Stimulated activated CD8-positive, alpha-beta memory T cell treated with anti-CD3 and anti-CD28 coated beads, Interleukin-12 subunit alpha, Interleukin-12 subunit beta, amount 100 ng/mL, for 24 hours (primary cell): ENCODE data around the gene NHSL2.
A peak's percentile ranks its signal among the peaks of the same experiment; 100 is the strongest.

ENCODE experiments used
- DNase-seq: peaks from one replicate; pipeline ENCODE4 v3.0.0-alpha.2; 2020; ENCODE audit errors: extremely low read depth

Gene NHSL2

DNA sequence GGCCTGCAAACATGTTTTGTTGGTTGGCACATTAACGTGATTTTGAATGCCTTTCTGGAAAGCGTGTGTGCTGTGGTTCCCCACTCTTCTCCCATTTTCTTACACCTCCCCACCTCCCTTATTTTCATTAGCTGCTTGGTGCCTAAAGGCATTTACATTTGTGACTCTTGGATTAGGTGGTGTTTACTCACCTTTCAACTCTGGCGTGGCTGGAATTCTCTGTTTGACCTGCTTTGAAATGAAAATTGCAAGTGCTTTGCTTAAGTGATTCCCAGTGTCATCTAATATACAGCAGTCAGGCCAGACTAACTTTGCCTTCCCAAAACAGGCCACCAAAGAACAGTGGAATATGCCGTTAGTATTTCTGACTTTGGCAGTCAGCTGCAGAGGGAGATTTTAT lies 80.5 kb downstream of the NHSL2 start:
- no peak for DNase-seq

DNA sequence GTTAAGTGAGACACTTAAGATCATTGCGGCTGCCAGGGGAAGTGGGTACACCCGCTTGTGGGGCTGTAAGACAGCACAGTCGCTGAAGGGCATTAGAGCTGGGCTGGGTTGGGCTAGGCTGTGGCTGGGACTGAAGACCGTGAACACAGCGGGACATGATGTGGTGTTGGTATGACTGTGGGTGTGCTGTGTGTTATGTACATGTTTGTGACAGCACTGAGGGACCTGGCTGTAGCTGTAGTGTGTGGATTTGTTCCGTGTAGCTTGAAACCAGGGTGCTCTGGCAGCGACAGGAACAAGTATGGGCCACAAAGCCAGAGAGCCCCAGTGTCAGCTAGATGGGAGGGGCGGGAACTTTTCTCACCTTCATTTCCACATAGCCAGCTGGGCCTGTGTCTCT lies 82.1 kb downstream of the NHSL2 start:
- DNase-seq = peak; percentile 8

DNA sequence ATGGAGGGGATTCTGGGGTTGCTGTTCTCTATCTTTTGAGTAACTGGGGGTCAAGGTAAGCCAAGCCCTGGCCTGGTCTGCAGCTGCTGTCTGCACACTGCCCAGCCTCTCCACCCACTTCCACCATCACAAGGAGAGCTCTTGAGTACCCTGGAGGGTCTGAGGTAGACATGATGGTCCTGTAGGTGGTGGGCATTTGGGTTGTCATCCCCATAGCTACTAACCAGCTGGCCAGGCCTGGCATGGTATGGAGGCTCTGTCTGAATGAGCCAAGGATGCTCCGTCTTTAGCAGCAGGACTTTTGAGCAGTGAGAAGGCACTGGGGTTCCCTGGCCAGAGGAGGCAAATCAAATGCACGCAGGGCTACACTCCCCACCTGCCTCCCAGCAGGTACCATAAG lies 82.7 kb downstream of the NHSL2 start:
- no peak for DNase-seq

DNA sequence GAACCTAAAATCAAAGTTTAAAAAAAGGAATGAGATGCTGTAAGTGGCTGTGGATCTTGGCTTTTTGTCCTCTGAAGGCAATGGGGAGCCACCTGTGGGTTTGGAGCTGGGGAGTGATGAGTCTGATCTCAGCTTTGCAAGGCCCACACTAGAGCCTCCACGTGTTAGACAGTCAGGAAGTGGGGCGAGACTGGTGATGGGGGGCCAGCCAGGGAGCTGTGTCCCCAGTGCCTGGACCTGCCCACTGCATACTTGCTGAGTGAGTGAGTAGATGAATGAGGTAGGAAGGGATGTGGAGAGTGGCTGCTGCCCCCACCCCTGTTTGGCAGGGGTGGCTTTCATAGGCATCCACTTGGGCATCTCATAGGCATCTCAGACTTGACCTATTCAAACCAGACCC lies 84.0 kb downstream of the NHSL2 start:
- no peak for DNase-seq

DNA sequence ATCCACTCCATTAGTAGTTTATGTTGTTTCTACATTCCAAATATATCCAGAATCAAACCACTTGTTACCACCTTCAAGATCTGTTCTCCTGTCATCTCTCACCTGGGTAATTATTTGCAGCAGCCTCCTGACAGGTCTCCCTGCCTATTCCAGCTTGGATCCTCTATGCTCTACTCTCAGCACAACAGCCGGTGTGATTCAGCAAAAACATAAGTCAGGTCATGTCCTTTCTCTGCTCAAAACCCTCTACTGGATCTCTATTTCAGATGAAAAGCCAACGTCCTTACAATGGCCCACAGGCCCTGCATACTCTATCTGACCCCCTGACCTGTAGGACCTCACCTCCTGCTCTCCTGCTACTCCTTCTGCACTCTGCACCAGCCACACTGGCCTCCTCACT lies 84.5 kb downstream of the NHSL2 start:
- DNase-seq = no peak

DNA sequence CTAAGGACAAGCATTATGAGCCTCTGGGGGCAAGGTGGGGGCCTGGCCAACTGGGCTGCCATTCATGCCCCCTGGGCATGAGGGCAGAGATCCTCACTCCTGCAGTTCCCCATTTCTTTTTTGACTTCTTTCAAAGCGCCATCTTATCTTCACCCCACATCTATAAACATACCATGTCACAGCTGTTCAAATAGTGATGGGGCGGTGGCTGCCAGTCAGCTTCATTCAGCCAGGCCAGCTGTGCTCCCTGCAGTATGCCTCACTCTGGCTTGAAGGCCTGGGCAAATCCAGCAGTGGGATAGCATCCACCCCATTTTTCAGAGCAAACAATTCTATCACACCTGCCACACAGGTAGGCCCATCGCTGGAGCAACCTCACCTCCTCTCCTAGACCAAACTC lies 85.5 kb downstream of the NHSL2 start:
- no peak for DNase-seq

DNA sequence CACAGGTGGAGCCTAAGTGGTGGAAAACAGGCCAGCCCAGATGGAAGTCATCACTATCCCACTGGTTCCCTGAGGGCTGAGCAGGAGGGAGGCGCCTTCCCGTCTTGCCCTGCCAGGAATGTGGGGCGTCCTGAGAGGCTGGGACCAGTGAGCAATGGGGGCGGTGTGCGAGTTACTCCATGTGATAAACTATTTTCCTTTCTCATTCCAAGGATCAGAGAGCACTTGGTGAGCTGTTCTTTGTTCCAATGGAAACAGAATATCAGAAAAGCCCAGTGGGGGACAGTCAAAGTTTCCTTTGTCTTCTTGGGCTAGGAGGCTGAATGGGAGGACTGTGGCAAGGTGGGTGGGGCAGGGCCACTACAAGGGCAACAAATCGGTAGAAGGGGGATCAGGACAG lies 86.2 kb downstream of the NHSL2 start:
- no peak for DNase-seq

DNA sequence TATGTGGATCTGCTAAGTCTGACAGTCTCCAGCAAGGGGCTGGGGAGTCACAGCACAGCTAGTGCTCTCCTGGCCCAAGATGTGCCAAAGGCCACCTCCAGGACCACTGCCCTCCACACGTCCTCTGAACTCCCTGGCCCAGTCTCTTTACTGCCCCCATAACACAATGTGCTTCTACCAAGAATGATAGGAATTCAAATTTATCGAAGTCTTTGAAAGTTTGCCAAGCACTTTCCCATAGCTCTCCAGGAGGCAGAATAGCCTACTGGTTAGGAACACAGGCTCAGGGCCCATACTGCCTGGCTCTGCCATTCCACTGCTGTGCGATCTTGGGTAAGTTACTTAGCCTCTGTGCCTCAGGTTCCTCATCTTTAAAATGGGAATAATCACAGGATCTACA lies 86.7 kb downstream of the NHSL2 start:
- DNase-seq = no peak

DNA sequence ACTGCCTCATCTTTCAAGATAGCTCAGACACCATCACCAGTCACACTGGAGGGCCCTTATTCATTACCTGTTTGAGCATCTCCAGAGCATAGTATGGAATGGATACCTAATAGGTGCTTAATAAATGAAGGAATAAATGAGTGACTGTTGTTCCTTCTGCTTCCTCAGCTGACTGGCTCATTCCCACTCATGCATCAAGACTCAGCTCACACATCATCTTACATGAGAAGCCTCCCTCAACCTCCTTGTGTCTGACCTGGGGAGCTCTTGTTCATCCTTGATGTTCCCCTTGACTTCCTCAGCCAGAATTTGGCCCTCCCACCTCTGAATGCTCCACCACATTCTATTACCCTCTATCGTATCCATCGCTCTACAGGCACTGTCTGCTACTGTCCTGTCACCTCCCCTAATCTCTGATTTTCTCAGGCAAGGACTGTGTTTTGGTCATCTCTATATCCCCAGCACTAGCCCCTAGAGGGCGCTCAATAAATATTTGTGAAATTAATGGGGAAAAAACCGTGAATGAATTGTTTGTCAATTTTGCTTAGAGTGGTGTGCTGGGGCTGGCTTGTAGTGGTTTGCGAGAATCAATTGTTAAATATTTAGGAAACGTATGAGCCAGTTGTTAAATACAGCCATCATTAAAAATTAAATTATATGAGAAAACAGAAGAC lies 88.3 kb downstream of the NHSL2 start:
- no peak for DNase-seq

DNA sequence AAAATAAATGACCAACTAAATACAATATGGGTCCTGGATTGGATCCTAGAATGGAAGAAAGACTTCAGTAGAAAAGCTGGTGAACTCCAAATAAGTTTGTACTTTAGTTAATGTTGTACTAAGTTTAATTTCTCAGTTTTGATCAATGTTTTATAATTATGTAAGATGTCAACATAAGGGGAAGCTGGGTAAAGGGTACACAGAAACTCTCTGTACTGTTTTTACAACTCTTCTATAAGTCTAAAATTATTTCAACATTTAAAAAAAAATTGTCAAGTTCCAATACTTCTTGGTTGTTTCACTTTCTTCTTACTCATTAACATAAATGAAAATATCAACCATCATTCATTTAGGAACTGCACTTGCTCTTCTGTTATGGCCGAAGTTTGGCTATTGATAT lies 88.9 kb downstream of the NHSL2 start:
- no peak for DNase-seq

DNA sequence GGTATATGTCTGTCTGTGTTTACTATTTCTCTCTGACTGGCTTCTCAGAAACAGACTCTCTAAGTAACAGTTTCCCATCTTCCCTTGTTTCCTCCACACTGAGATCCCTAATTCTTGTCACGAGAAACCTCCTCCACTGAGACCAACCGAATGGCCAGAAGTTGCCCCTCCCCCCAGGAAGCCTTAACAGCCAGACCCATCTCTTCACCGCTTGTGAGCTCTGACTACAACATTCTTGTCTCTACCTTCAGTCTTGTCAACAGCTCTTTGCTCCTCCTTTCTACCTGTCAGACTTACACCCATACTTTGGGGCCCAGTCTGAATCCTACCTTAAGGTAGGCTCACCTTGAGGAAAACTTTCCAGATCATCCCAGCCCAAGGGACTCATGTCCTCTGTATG lies 90.8 kb downstream of the NHSL2 start:
- no peak for DNase-seq

DNA sequence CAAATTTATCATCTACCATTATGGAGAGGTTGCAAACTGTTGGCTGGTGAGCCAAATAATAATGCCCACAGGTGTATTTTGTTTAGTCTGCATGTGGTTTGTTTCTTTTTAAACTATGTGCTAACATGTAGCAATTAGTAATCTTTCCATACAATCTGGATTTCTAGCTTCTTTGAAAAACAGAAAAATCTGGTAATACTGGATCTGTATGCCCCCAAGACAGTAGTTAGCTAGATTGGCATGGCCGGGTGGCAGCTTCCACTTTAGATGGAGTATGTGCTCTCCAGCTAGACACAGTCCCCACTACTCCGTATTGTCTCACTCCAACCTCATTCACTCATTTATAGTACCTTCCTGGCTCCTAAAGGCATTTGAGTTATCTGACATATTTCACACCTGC lies 91.3 kb downstream of the NHSL2 start:
- no peak for DNase-seq

DNA sequence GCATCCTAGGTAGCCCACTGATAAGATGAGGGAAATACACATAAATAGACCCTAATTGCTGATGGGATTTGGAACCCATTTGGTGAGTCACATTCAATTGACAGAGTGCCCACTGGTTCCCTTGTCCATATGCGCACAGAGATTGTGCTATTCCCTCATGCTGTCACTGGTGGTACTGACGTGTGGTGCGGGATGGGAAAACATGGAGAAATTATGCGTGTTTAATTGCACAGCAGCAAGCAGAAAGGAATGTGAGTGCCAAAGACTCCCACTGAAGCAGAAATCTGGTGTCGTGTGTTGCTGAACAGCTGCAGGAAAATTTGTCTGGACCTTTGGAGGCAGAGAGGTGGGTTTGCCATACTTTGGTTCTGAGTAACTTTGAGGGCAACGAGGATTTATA lies 92.2 kb downstream of the NHSL2 start:
- no peak for DNase-seq

DNA sequence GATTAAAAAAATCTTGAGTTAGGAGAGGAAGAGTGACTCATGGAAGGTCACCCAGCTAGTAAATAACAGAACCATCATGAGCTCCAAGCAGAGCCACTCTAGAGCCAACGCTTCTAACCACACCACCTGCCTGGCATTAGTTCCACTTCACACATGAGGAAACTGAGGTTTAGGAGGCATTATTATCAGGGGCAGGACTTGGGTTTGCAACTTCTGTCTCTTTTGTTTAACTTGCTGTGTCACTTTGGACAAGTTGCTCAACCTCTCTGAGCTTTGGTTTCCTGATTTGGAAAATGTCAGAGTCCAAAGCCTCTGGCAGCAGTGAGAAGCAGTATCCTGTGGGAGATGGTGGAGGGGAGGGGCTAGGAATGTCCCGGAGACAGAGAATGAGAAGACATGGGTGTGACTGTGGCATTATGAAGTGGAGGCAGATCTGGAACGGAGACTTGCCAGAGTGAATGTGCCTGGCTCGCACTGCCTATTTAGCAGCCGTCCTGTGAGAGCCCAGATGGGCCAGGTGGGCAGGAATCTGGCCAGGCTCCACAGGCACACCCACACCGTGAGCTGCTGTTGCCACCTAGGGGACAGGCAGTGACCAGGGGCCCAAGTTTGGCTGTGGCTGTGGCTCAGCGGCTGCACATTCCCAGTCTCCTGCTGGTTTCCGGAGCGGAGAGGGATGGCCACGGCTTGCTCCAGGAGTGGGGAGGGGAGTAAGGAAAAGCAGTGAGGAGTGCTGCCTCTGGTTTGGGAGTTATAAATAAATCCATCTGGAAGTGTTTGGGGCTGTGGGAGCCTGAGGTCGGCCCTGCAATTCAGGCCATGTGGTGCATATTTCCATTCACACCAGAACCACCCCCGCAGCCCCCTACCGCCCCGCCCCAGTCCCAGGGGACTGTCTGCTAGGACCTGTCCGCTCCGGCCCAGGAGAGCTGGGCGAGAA lies 93.4 kb downstream of the NHSL2 start:
- no peak for DNase-seq

DNA sequence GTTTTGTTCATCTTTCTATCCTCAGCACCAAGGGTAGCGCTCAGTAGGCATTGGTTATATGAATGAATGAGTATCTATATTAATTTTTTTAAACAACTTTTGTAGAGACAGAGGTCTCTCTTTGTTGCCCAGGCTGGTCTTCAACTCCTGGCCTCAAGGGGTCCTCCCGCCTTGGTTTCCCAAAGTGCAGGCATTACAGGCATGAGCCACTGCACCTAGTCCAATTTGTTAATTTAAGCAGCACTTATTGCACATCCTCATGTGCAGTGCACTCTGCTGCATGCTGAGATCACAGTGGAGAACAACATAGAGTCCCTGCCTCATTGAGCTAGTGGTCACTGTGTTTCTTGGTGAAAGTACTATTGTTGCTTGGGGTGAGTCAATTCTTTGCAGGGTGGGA lies 94.4 kb downstream of the NHSL2 start:
- no peak for DNase-seq

DNA sequence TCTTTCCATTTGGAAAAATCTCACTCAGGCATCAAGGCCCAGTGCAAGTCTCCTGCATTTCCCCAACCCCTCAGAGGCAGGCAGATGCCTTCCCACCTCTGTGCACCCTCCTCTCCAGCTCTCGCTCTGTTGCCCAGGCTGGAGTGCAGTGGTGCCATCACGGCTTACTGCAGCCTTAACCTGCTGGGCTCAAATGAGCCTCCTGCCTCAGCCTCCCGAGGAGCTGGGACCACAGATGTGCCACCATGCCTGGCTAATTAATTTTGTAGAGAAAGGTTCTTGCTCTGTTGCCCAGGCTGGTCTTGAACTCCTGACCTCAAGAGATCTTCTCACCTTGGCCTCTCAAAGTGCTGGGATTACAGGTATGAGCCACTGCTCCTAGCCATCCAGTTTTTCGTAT lies 95.8 kb downstream of the NHSL2 start:
- DNase-seq = no peak

DNA sequence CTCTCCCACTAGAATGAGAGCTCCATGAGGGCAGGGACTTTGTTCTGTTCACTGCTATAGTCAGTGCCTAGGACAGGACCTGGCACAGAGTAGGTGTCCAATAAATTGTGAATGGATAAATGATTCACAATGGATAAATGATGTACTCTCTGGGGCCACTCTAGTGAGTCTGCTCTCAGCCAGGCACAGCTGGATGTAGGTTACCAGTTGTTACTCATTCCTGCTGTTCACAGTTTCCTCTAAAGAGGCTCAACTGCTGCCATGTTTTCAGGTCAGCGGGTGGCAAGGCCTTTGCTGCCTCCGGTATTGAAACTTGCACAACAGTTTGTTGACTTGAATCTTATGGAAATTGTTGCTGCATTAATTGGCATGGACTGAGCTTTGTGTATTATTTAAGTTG lies 99.1 kb downstream of the NHSL2 start:
- DNase-seq = no peak

DNA sequence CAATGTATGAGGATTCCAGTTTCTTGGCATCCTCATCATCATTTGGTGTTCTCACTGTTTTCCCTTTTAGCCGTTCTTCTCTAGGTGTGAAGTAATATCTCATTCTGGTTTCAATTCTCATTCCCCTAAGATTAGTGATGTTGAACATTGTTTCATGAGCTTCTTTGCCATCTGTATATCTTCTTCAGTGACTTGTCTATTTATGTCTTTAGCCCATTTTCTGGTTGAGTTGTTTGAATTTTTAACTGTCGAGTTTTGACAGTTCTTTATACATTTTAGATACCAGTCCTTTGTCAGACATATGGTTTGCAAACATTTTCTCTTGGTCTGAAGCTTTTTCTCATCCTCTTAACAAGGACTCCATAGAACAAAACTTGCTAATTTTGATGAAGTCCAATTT lies 101.1 kb downstream of the NHSL2 start:
- no peak for DNase-seq

DNA sequence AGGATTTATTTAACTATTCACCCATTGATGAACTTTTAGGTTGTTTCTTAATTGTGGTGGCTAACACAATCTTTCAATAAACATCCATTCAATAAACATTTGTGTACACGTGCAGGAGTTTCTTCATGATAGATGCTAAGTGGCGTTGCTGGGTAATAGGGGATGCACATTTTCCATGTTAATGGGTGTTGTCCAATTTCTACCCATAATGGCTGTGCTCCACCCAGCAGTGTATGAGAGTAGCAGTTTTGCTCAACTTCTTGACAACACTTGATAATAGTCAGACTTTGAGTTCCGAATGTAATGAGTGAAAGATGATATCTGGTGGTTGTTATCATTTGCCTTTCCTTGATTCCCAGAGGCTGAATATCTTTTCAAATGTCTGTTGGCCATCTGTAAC lies 104.7 kb downstream of the NHSL2 start:
- DNase-seq = no peak

DNA sequence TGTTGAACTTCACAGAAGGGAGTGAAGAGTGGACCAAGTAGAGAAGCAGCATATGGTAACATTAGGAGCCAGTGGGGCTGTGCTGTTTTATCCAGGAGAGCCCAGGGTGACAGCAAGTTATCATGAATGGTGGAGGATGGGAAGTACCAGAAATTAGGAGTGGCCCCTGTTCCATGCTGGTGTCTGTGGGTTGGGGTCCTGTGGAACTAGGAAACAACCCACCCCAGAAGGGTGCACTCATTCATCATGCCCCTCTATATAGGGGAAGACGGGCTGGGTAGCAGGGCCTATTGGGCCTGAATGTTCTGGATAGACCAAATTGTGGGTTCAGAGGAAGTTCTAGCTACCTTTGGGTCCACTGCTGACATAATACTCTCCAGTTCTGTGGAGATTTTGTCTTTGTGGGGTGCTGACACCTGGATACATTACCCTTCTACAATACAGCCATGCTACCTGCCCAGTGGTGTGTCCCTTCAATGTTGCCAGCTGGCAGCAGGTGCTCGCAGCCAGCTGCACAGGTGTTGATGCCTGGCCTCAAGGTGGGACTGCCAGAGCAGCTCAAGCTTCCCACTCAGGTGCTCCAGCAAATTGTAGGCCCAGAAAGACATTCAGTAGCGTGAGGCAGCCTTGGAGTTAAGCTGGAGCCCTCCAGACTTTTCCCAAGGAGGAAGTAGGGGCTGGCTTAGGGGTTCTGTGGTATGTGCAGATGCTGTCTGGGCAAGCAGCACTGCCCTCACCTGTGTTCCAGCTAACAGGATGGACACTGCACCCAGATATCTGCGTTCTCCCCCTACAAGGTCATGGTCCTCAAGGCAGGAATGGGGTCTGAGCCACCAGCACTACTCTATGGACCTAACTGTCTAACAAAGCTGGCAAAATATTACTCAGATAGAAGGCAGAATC lies 106.5 kb downstream of the NHSL2 start:
- no peak for DNase-seq

DNA sequence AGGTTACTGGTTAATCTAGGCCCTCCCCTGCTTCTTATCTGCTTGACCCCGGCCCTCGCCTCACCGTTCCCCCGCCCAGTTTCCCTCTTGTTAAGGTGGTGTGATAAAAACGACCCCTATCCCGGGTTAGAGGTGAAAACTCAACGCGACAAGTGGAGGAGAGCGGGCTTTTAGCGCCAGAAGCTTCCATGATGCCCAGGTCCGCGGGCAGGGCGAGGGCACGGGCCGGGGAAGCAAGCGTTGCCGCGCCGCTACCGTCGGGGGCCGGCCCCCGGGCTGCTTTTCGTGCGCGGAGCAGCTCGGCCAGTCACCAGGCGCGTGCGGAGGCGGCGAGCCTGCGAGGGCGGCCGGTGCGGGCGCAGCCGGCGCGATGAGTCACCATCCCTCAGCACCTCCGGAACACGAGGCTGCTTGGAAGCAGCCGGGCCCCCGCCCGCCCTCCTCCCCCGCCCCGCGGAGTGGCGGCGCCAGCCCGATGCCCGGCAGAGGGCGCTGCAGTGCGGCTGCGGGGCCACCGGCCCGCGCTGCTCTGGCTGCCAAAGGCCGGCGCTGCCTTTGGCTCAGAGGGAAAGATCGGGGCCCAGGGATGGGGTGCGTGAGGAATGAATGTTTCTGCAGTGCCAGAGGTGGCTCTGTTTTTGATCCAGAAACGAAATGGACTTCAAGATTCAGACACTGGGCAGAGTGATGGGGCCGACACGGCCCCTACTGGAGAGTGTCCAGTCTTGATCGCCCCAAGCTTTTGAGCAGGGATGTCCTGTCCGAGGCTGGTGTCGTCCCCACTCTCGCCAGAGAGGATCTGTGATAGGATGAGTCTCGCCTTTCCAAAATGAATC lies 107.8 kb downstream of the NHSL2 start:
- peak; percentile 51 for DNase-seq
